ENCODE measurements around the gene GLRA1.
"Not testable (repeated sequence)": the region's sequence is repeated elsewhere in the genome, so short reads cannot be mapped to it uniquely, and the experiment has no call there.

Gene GLRA1

GRCh38 chr5:151885138-151885908, 39.3 kb downstream of the GLRA1 start:
- no peak for DNase-seq (ENCODE audit: low read depth in 2 of 2, low spot score in 1 of 2)

- no peak for DNase-seq (ENCODE audit: low read depth in 2 of 2, low spot score in 1 of 2)
Measured at GRCh38 chr5:151881621-151882225, 42.9 kb downstream of the GLRA1 start.

- no peak for DNase-seq (ENCODE audit: low read depth in 2 of 2, low spot score in 1 of 2)
Measured at GRCh38 chr5:151880324-151880723, 44.3 kb downstream of the GLRA1 start.

GRCh38 chr5:151873701-151874100, 51.0 kb downstream of the GLRA1 start:
- no peak for DNase-seq (ENCODE audit: low read depth in 2 of 2, low spot score in 1 of 2)

GRCh38 chr5:151872701-151873100, 52.0 kb downstream of the GLRA1 start:
- DNase-seq (ENCODE audit: low read depth in 2 of 2, low spot score in 1 of 2): no peak

GRCh38 chr5:151870820-151871219, 53.8 kb downstream of the GLRA1 start:
- no peak for DNase-seq (ENCODE audit: low read depth in 2 of 2, low spot score in 1 of 2)

GRCh38 chr5:151870271-151870670, 54.4 kb downstream of the GLRA1 start:
- DNase-seq (ENCODE audit: low read depth in 2 of 2, low spot score in 1 of 2): no peak

GRCh38 chr5:151869843-151870242, 54.8 kb downstream of the GLRA1 start:
- DNase-seq (ENCODE audit: low read depth in 2 of 2, low spot score in 1 of 2): no peak

- DNase-seq (ENCODE audit: low read depth in 2 of 2, low spot score in 1 of 2): no peak
Measured at GRCh38 chr5:151868451-151868850, 56.2 kb downstream of the GLRA1 start.

- no peak for DNase-seq (ENCODE audit: low read depth in 2 of 2, low spot score in 1 of 2)
Measured at GRCh38 chr5:151864061-151864748, 60.4 kb downstream of the GLRA1 start.

- DNase-seq (ENCODE audit: low read depth in 2 of 2, low spot score in 1 of 2): no peak
Measured at GRCh38 chr5:151863566-151863965, 61.1 kb downstream of the GLRA1 start.

- DNase-seq (ENCODE audit: low read depth in 2 of 2, low spot score in 1 of 2): no peak
Measured at GRCh38 chr5:151862811-151863472, 61.7 kb downstream of the GLRA1 start.

- not testable (repeated sequence) for DNase-seq (ENCODE audit: low read depth in 2 of 2, low spot score in 1 of 2)
Measured at GRCh38 chr5:151860867-151861266, 63.8 kb downstream of the GLRA1 start.

GRCh38 chr5:151856861-151857260, 67.8 kb downstream of the GLRA1 start:
- DNase-seq (ENCODE audit: low read depth in 2 of 2, low spot score in 1 of 2): no peak

- DNase-seq (ENCODE audit: low read depth in 2 of 2, low spot score in 1 of 2): no peak
Measured at GRCh38 chr5:151855701-151856100, 69.0 kb downstream of the GLRA1 start.

GRCh38 chr5:151847871-151848270, 76.8 kb downstream of the GLRA1 start:
- no peak for DNase-seq (ENCODE audit: low read depth in 2 of 2, low spot score in 1 of 2)

- DNase-seq (ENCODE audit: low read depth in 2 of 2, low spot score in 1 of 2): no peak
Measured at GRCh38 chr5:151846765-151847164, 77.9 kb downstream of the GLRA1 start.

- DNase-seq (ENCODE audit: low read depth in 2 of 2, low spot score in 1 of 2): not testable (repeated sequence)
Measured at GRCh38 chr5:151832843-151833242, 91.8 kb downstream of the GLRA1 start.

- no peak for DNase-seq (ENCODE audit: low read depth in 2 of 2, low spot score in 1 of 2)
Measured at GRCh38 chr5:151829370-151829769, 95.3 kb downstream of the GLRA1 start.

GRCh38 chr5:151825445-151825844, 99.2 kb downstream of the GLRA1 start:
- no peak for DNase-seq (ENCODE audit: low read depth in 2 of 2, low spot score in 1 of 2)

- no peak for DNase-seq (ENCODE audit: low read depth in 2 of 2, low spot score in 1 of 2)
Measured at GRCh38 chr5:151822141-151822540, 102.5 kb downstream of the GLRA1 start.

GRCh38 chr5:151820903-151821302, 103.7 kb downstream of the GLRA1 start:
- DNase-seq (ENCODE audit: low read depth in 2 of 2, low spot score in 1 of 2): no peak
